Right hindlimb (tissue), 1 donor: ENCODE data around the gene WFDC10A.
"Not testable (repeated sequence)": the region's sequence is repeated elsewhere in the genome, so short reads cannot be mapped to it uniquely, and the experiment has no call there.

ENCODE experiments used
- DNase-seq: peaks from one replicate; pipeline ENCODE4 v3.0.0-alpha.2; 2018

WFDC10A gene

DNA sequence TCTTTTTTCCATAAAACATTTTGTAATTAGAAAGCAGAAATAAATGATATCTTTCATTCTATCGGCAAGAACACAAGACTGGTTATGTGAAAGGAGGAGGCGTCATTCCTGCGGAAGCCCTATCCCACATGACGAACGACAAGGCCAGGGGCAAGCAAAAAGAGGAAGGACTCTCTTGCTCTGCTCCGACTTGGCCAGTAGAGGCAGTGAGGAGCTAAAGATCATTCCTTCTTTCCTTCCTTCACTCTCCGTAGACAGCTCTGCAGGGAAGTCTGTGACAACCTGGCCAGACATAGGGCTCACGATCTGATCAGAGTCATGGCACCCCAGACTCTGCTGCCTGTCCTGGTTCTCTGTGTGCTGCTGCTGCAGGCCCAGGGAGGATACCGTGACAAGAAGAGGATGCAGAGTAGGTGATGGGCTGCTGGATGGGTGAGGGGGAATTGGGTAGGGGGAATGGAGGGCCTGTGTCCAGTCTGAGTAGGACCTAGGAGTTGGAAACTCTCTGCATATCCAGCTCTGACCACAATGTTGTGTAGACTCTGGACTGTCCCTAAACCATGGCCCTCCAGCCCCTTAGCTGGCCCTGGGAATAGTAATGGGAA lies at the start of gene WFDC10A:
Gene WFDC10A (plus strand): TSS at position 244 of the 605 bp plus-strand sequence. CDS start 75 bp downstream, at position 319.
- peak; percentile 25 for DNase-seq

DNA sequence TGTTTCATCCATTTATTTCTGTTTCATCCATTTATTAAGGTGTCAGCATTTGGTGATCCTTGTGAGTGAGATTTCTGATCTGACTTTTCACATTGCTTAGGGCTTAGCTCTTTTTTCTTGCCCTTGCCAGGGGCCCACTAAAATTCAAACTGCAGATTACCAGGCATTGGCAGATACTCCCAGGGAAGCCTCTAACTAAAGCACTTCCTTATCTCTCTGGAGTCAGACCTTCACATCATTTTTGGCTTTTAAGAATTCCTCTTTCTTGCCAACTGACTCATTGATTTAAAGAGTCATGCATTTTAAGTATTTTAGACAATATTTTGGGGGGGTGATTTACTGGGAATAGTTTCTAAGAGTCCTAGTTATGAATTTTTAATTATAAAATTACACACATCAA lies 47.8 kb upstream of the WFDC10A start:
- no peak for DNase-seq

DNA sequence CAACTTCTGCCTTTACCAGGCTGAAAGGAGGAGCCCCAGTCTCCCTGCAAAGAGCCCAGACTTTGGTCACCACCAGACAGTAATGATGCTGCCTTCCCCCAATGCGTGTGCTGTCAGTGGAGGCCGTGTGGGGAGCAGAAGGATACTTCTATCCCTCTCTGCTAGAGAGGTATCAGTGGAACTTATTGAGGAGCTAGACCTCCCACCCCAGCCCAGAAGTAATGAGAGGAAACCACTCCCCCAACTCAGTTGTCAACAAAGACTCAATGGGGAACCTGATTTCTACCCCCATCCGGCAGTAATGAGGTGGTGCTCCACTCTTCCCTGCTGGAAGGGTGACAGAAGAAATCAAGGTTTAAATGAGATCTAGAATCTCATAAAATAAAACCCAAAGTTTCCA lies 46.0 kb upstream of the WFDC10A start:
- no peak for DNase-seq

DNA sequence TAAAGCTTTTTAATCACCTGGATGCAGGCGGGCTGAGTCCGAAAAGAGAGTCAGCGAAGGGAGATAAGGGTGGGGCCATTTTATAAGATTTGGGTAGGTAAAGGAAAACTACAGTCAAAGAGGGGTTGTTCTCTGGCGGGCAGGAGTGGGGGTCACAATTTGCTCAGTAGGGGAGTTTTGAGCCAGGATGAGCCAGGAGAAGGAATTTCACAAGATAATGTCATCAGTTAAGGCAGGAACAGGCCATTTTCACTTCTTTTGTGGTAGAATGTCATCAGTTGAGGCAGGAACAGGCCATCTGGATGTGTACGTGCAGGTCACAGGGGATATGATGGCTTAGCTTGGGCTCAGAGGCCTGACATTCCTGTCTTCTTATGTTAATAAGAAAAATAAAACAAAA lies 45.2 kb upstream of the WFDC10A start:
- DNase-seq = not testable (repeated sequence)

DNA sequence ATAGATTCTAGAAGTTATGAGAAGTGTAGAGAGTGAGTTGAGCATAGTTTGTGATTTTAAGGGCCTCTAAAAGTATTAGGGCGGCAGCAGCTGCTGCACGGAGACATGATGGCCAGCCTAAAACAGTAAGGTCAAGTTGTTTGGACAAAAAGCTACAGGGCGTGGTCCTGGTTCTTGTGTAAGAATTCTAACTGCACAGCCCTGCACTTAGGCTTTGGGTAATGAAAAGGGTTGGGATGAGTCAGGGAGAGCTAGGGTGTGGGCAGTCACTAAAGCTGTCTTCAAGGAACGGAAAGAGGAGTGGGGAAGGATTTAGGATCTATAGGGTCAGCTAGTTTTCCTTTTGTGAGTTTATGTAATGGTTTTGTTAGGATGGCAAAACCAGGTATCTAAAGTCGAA lies 43.6 kb upstream of the WFDC10A start:
- DNase-seq = not testable (repeated sequence)

DNA sequence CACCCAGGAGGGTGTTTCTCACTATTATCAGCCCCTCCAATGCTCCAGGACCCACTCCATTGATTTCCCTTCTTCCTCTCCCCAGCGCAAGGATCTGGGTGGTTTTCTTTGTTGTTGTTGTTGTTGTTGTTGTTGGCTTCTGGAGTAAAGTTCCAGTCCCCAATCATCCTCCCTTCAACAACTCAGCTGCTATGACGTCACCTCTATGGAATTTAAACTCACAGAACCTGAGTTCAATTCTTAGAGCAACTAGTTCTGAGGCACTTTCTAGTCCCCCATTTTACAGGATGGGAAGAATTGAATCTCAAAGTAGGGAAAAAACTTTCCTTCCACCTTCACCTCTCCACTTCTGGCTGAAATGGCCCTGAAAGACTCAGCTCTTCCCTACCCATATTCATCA lies 40.7 kb upstream of the WFDC10A start:
- DNase-seq = no peak

DNA sequence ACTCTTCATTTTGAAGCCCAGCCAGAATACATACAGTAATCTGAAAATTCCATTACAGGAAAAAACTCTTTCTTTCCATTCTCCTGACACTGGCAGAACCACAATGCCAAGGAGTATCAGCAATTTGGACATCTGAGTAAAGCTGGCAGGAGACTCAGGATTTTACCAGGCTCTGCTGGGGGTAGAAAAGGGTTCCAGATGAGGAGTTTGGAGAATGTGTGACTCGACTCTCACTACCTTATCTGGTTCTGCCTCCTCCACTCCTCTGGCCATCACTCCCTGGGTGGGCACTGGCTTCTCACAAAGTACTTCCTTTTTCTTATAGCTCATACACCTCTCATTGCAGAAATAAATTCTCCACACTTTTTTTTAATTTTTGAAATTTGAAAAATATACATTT lies 39.8 kb upstream of the WFDC10A start:
- DNase-seq = no peak

DNA sequence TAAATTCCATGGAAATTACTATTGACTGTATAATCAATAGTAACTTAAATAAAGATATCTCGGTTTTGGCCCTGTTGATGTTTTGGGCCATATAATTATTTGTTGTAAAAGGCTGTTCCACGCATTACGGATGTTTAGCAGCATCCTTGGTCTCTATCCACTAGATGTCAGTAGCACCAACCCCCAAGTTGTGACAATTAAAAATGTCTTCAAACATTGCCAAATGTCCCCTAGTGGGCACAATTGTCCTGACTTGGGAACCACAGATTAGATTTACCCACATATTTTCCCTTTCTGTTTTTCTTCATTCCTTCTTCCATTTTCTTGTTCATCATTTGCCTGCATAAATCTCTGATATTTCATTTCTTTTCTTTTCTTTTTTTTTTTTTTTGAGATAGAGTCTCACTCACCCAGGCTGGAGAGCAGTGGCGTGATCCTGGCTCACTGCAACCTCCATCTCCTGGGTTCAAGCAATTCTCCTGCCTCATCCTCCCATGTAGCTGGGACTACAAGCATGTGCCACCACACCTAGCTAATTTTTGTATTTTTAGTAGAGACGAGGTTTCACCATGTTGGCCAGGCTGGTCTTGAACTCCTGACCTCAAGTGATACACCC lies 36.9 kb upstream of the WFDC10A start:
- DNase-seq = no peak

DNA sequence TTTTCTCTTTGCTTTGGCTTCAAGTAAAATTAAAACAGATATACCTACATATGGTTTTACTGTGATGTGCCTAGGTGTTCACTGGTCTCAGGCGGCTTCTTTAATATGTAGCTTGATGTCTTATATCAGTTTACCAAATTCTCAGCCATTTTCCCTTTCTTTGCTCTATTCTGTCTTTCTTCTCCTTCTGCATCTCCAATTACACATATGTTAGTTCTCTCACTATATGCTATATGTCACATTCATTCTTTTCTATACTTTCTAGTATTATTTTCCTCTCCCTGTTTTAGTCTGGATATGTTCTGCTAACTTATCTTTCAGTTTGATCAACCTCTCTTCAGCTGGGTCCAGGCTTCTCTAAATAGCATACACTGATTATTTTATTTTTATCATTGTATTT lies 36.0 kb upstream of the WFDC10A start:
- no peak for DNase-seq

DNA sequence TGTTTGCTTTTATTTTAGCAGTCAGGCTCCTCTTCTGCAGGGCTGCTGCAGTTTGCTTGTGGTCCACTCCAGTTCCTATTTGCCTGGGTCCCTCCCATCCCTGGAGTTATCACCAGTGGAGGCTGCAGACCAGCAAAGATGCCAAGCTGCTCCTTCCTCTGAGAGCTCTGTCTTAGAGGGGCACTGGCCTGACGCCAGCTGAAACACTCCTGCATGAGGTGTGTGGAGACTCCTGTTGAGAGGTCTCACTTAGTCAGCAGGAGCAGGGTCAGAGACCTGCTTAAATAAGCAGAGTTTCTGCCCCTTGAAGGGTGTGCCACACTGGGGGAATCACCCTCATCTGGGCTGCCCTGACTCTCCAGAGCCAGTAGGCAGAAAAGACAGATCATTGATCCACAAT lies 34.3 kb upstream of the WFDC10A start:
- DNase-seq = no peak

DNA sequence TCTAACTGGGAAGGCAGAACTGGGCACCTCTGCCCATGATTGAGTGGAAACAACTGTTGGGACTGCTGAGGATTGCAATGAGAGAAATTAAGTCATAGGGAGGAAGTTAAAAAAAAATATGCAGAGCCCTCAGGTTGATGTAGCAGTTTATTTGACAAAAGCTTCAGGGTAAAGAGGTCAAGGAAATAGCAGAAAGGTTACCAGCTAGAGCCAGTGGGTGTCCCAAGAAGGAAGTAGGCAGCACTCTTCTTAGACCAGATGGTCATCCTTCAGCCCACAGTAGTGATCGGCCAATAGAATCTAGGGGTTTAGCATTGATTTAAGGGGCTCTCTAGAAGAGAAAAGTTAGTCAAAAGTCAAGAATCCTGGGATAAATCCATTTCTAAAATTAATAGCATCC lies 21.7 kb upstream of the WFDC10A start:
- no peak for DNase-seq

DNA sequence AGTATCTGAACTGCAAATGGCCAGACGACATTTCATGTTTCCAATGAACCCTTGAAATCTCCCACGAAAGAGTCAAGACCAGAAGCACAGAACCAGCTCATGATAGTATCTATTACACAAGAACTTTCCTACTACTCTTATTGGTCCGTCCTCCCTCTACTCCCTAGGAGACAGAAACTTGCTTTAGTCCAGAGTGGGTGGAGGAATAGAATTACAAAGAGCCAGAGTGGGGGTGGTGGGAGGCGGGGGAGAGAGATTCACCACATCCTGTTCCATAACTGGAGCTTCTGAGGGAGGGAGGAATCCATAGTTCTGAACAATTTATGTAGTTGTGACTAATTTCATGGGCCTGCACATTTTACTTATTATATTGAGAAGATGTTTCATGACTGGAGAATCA lies 18.5 kb upstream of the WFDC10A start:
- no peak for DNase-seq

DNA sequence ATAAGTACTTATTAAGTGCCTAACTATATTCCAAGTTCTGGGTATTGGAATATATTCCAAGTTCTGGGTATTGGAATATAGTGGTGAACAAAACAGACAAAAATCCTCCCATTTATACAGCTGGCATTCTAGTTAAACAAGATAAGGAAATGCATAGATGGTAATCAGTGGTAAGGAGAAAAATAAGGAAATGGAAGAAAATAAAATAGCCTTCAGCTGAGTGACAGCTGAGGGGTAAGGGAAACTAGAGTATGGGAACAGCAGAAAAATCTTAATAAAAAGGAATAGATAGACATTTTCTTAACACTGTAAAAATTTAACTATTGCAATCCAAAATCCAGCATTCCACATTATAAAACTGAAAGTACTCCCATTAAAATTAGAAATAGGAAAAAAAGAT lies 17.2 kb upstream of the WFDC10A start:
- DNase-seq = no peak

DNA sequence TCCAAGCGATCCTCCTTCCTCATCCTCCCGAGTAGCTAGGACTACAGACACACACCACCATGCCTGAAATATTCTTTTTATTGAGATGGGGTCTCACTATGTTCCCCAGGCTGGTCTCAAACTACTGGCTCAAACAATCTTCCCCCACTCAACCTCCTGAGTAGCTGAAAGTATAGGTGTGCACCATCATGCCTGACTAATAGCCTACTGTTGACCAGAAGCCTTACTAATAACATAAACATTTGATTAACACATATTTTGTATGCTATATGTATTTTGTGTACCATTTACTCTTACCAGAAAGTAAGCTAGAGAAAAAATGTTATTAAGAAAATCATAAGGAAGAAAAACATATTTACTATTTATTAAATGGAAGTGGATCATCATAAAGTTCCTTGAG lies 11.9 kb upstream of the WFDC10A start:
- DNase-seq = no peak

DNA sequence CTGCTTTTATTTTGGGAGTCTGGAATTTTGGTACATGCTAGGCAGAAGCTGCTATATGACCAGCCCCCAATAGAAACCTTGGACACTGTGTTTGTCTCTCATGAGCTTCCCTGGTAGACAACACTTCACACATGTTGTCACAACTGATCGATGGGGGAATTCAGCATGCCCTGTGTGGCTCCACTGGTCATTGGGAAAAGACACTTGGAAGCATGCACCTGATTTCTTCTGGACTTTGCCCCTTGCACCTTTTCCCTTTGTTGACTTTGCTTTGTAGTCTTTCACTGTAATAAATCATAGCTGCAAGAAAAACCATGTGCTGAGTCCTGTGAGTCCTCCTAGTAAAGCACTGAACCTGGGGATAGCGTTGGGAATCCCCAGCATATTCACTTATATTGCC lies 7.9 kb upstream of the WFDC10A start:
- DNase-seq = no peak

DNA sequence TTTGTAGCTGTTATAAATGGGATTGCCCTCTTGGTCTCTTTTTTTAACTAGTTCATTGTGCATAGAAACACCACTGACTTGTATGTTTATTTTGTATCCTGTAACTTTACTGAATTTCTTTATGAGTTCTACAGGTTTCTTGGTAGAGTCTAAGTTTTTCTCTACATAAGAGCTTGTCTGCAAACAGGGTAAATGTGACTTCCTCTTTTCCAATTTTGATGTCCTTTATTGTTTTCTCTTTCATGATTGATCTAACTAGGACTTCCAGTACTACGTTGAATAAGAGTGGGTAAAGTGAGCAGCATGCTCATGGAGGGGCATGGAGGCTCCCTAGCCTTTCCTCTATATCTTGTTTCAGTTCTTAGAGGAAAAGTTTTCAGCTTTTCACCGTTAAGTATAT lies 3.0 kb upstream of the WFDC10A start:
- no peak for DNase-seq

DNA sequence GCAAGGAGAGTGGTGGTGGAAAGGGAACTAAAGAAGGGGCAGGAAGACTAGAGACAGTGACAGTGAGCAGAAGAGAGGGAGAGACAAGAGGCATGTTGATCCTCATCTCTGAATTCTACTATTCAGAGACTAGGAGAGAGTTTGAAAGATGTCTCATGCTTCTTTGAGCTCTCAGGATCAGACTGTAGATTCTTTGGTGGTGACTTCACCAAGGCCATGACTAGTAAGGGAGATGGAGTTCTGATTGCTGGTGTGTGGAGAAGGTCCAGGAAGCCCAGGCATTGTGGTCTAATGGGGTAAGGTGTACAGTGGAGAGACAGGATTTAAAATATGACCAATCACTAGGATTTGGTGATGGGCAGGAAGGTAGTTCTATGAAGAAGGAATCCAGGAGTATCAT lies 832 bp downstream of the WFDC10A start:
- DNase-seq = no peak

DNA sequence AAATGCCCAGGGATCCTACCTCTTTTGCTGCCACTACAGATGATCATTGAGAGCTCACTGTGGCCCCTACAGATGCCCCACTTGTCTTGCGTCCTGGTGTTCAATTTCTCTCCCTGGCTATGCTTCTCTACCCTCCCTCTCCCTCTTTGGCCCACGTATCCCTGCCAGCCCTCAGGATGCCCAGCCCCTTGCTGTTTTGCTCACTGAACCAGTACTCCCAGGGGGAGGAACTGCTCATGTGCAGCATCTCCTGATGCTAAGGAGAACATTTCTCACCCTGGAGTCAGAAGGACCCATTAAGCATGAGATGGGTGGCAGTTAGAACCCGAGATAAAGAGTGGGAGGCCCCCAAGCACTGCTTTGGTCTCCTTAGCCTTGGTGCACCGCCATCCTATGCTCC lies 1.6 kb downstream of the WFDC10A start, which contains the start of gene WFDC9:
Gene WFDC9 (minus strand): TSS at position 101 of the 400 bp plus-strand sequence. CDS start 21,103 bp downstream, outside the sequence.
- no peak for DNase-seq

DNA sequence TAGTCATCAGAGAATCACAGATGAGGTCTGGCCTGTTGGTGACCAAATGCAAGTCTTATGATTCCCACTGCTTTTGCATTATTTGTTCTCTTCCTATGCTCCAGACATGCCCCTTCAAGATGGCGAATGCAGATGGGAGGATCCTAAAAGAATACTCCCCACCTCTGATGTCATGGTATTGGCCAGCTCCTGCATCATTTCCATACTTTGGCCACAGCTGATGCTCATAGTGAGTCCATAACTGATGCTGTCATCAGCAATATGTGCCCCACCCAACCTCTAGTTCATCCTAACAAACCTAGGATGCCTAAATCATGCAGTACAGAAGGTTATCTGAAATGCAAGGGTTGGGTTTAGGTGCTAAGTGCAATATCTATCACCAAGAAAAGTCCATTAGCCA lies 7.0 kb downstream of the WFDC10A start:
- no peak for DNase-seq

DNA sequence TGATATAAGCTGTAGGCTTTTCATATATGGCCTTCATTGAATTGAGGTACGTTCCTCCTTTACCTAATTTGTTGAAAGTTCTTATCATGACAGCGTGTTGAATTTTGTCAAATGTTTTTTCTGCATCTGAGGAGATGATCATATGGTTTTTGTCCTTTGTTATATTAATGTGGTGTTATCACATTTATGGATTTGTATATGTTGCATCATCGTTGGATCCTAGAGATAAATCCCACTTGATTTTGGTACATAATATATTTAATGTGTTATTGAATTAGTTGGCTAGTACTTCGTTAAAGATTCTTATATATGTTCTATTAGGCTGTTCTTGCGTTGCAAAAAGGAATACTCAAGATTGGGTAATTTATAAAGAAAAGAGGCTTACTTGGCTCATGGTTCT lies 10.1 kb downstream of the WFDC10A start:
- no peak for DNase-seq

DNA sequence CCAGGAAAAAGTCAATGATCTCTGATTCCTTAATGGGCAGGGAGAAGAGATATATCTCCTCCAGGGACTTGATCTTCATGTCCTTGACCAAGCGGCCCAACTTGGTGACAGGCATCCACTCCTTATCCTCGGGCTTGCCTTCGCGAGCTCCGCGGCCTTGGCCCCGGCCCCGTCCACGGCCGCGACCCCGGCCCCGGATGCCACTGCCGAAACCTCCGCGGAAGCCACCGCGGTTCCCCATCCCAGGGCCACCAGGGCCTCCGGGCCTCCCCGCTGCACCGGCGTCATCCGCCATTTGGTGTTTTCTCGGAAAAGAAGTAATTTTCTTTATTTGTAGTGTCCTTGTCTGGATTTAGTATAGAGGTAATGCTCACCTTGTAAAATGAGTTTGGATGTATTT lies 11.5 kb downstream of the WFDC10A start:
- not testable (repeated sequence) for DNase-seq

DNA sequence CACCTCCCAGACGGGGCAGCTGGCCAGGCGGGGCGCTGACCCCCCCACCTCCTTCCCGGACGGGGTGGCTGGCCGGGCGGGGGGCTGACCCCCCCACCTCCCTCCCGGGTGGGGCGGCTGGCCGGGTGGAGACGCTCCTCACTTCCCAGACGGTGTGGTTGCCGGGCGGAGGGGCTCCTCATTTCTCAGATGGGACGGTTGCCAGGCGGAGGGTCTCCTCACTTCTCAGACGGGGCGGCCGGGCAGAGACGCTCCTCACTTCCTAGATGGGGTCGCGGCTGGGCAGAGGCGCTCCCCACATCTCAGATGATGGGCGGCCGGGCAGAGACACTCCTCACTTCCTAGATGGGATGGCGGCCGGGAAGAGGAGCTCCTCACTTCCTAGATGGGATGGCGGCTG lies 16.3 kb downstream of the WFDC10A start:
- DNase-seq = not testable (repeated sequence)

DNA sequence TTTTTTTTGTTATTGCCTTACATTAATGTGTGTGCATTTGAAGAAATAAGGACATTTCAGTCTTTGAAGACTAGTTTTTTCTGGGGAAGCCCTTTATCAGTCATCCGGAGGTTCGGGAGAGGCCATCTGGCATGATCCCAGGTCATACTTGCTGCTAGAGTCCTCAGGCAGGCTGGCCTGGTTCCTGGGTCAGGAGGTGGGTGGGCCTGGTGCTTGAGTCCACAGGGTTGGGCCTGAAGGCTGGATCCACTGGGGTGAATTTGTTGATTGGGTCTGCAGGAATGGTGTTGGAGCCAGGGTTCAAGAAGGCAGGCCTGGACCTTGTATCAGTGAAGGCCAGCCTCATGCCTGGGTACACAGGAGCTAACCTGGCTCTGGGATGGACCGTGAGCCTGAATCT lies 17.3 kb downstream of the WFDC10A start:
- no peak for DNase-seq

DNA sequence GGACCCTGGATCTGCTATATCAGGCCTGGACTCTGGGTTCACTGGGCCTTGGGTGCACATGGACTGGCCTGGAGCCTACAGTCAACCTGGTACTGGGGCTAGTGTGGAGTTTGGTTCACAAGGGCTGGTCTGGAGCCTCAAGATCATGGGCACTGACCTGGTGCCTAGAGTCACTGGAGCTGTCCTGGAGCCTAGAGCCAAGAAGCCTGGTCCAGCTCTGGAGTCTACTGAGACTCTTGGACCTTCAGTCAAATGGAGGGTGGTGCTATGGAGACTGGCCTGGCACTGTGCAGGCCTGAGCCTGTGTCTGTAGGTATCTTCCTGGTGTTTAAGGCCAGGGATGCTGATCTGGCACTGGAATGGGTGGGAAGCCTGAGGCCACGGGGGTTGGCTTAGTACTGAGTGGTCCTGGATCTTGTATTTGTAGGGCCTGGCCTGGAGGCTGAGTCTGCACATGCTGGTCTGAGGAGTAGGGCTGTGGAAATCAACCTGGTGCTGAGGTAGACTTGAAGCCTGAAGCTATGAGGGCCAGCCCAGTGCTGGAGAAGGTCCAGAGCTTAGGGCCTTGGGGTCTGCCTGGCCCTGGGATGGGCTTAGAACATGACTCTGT lies 18.0 kb downstream of the WFDC10A start:
- DNase-seq = no peak
